OCI-LY7 (cell line): Measurements from ENCODE around the gene APC.

Experiments
- CTCF ChIP-seq: fragments of 200-600 bp; sonication (generic); conservative IDR thresholded peaks from 2 replicates; pipeline ENCODE4 v1.5.1; 2014; ENCODE audit warnings: mild to moderate bottlenecking, antibody characterized with exemption, low read length, moderate library complexity, mixed read lengths
- EZH2phosphoT487 ChIP-seq: fragments of 200-600 bp; sonication (generic); IDR thresholded peaks from 2 replicates; pipeline ENCODE4 v1.6.1; 2018; ENCODE audit warnings: low read depth, borderline replicate concordance, mild to moderate bottlenecking, mixed run types, antibody characterized with exemption, low read length, moderate library complexity, mixed read lengths

DNA sequence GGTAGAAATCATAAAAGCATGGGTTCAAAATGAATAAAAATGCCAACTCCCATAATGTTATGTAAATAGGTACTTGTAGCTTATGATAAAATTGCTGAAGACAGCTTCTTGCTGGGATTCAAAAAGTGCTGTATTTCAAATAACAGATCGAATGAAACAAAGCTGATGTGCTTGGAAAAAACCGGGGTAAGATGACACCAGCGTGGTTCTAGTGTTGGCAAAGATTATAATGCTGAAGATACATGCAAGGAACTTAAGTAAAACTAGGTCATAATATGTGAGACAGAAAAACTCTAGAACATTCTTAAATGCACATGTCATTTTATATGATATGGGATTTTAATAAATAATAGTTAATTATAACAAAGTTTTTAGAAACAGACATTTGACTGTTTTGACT lies 44.4 kb upstream of the APC start:
- TF ChIP-seq CTCF (no peak), EZH2phosphoT487 (no peak)
